Measurements from ENCODE around the gene SVIL.
"Not testable (repeated sequence)": the region's sequence is repeated elsewhere in the genome, so short reads cannot be mapped to it uniquely, and the experiment has no call there.

The SVIL gene

GRCh38 chr10:29512425-29512974, 122.3 kb downstream of the SVIL start:
- H3K36me3 ChIP-seq, result peaks cover 81% of the 10 kb centered on the region
- H3K9me3 ChIP-seq, result no peaks in the 10 kb centered on the region
- TF ChIP-seq, protein P1, sequence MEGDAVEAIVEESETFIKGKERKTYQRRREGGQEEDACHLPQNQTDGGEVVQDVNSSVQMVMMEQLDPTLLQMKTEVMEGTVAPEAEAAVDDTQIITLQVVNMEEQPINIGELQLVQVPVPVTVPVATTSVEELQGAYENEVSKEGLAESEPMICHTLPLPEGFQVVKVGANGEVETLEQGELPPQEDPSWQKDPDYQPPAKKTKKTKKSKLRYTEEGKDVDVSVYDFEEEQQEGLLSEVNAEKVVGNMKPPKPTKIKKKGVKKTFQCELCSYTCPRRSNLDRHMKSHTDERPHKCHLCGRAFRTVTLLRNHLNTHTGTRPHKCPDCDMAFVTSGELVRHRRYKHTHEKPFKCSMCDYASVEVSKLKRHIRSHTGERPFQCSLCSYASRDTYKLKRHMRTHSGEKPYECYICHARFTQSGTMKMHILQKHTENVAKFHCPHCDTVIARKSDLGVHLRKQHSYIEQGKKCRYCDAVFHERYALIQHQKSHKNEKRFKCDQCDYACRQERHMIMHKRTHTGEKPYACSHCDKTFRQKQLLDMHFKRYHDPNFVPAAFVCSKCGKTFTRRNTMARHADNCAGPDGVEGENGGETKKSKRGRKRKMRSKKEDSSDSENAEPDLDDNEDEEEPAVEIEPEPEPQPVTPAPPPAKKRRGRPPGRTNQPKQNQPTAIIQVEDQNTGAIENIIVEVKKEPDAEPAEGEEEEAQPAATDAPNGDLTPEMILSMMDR (IDR thresholded peaks at IDR 0.05), result no peak
- H3K27me3 ChIP-seq, result no peaks in the 10 kb centered on the region
- H3K4me1 ChIP-seq (ENCODE audit: control insufficient read depth in 1 of 2, insufficient read depth in 1 of 2, low read depth in 1 of 2, low read length in 1 of 2), result no peaks in the 10 kb centered on the region
- H3K4me3 ChIP-seq (ENCODE audit: low read depth in 1 of 2, low read length in 1 of 2), result no peak overlapping the region
- no peak overlapping the region for H3K27ac ChIP-seq

DNA sequence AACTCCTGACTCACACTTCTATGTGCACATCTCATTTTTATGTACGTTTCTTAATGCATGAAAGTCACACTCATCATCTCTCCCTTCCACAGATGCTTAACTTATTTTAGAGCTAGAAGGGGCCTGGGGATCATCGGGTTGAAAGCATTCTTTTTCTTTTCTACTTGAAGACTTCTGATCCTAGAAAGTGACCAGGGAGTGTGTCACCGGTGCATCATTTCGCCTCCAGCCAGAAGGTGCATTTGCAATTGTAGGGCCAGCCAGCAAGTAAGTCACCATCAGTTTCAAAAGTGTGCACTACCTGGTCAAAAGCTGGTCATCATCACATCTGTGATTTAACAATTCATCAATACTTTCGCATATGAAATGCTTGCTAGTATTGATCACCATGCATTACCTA, 123.0 kb downstream of the SVIL start:
- H3K9me3 ChIP-seq; H3K27ac ChIP-seq; H3K4me3 ChIP-seq (ENCODE audit: low read depth in 1 of 2, low read length in 1 of 2); H3K4me1 ChIP-seq (ENCODE audit: control insufficient read depth in 1 of 2, insufficient read depth in 1 of 2, low read depth in 1 of 2, low read length in 1 of 2); H3K27me3 ChIP-seq: not testable (repeated sequence)
- peaks cover 81% of the 10 kb centered on the region for H3K36me3 ChIP-seq

- H3K27me3 ChIP-seq; H3K4me1 ChIP-seq (ENCODE audit: control insufficient read depth in 1 of 2, insufficient read depth in 1 of 2, low read depth in 1 of 2, low read length in 1 of 2); H3K9me3 ChIP-seq; H3K4me3 ChIP-seq (ENCODE audit: low read depth in 1 of 2, low read length in 1 of 2); H3K27ac ChIP-seq: not testable (repeated sequence)
- peaks cover 74% of the 10 kb centered on the region for H3K36me3 ChIP-seq
These were observed 124.2 kb downstream of the SVIL start for GRCh38 chr10:29510483-29511157.

GRCh38 chr10:29508554-29509244, 126.1 kb downstream of the SVIL start:
- no peaks in the 10 kb centered on the region for H3K9me3 ChIP-seq
- TF ChIP-seq, protein P1 (IDR thresholded peaks at IDR 0.05), result no peak
- no peaks in the 10 kb centered on the region for H3K27me3 ChIP-seq
- no peak overlapping the region for H3K4me3 ChIP-seq (ENCODE audit: low read depth in 1 of 2, low read length in 1 of 2)
- no peaks in the 10 kb centered on the region for H3K4me1 ChIP-seq (ENCODE audit: control insufficient read depth in 1 of 2, insufficient read depth in 1 of 2, low read depth in 1 of 2, low read length in 1 of 2)
- H3K27ac ChIP-seq, result no peak overlapping the region
- H3K36me3 ChIP-seq, result peaks cover 68% of the 10 kb centered on the region

GRCh38 chr10:29507750-29508149, 127.0 kb downstream of the SVIL start:
- not testable (repeated sequence) for H3K4me3 ChIP-seq (ENCODE audit: low read depth in 1 of 2, low read length in 1 of 2); H3K4me1 ChIP-seq (ENCODE audit: control insufficient read depth in 1 of 2, insufficient read depth in 1 of 2, low read depth in 1 of 2, low read length in 1 of 2); H3K9me3 ChIP-seq; H3K27ac ChIP-seq; H3K27me3 ChIP-seq
- H3K36me3 ChIP-seq, result peaks cover 70% of the 10 kb centered on the region

GRCh38 chr10:29506324-29506921, 128.3 kb downstream of the SVIL start:
- H3K4me3 ChIP-seq (ENCODE audit: low read depth in 1 of 2, low read length in 1 of 2); H3K27me3 ChIP-seq; H3K9me3 ChIP-seq; H3K4me1 ChIP-seq (ENCODE audit: control insufficient read depth in 1 of 2, insufficient read depth in 1 of 2, low read depth in 1 of 2, low read length in 1 of 2); H3K27ac ChIP-seq: not testable (repeated sequence)
- peaks cover 70% of the 10 kb centered on the region for H3K36me3 ChIP-seq

DNA sequence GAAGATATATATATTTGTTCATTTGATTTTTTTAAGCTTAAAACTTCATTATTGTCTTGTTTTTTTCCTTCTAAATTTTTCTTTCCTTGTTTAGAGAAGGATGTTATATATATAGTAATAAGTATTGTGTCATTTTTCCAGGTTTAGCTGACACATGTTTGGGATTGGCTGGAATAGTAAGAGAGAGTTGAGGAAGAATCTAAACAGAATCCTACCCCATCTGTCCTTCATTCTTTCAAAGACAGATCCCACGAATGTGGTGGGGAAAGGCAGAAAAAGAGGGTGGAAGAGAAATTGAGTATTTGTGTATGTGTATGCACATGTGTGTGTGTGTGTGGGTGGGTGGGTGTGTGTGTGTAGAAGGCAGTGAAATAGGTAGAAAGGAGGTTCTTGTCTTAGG, 132.4 kb downstream of the SVIL start:
- Histone ChIP-seq H3K4me3 (ENCODE audit: low read depth in 1 of 2, low read length in 1 of 2) (no peak overlapping the region), H3K9me3 (no peaks in the 10 kb centered on the region), H3K4me1 (ENCODE audit: control insufficient read depth in 1 of 2, insufficient read depth in 1 of 2, low read depth in 1 of 2, low read length in 1 of 2) (no peaks in the 10 kb centered on the region), H3K27me3 (no peaks in the 10 kb centered on the region), H3K27ac (no peak overlapping the region), H3K36me3 (peaks cover 78% of the 10 kb centered on the region)
- TF ChIP-seq, protein P1 (IDR thresholded peaks at IDR 0.05), result no peak
